Parathyroid adenoma (tissue), 2 donors: ENCODE results near the gene PRRG3.

Experiments used
- H2AFZ ChIP-seq: fragments of 300-600 bp; sonication (generic); one replicate; pipeline ENCODE4 v1.7.0; 2017; ENCODE audit warnings: antibody characterized with exemption, mild to moderate bottlenecking
- H3K27ac ChIP-seq: fragments of 300-600 bp; sonication (generic); one replicate; pipeline ENCODE4 v1.7.0; 2017
- H3K27me3 ChIP-seq: fragments of 300-600 bp; sonication (generic); one replicate; pipeline ENCODE4 v1.7.0; 2017; ENCODE audit warnings: low read length; ENCODE audit not compliant: control insufficient read depth, insufficient read depth
- H3K36me3 ChIP-seq: fragments of 300-600 bp; sonication (generic); one replicate; pipeline ENCODE4 v1.7.0; 2017; ENCODE audit warnings: low read length; ENCODE audit not compliant: control insufficient read depth, insufficient read depth
- H3K4me1 ChIP-seq: fragments of 300-600 bp; sonication (generic); one replicate; pipeline ENCODE4 v1.7.0; 2017; ENCODE audit warnings: control low read depth
- H3K4me2 ChIP-seq: fragments of 300-600 bp; sonication (generic); one replicate; pipeline ENCODE4 v1.7.0; 2017; ENCODE audit warnings: low read length
- H3K4me3 ChIP-seq: fragments of 300-600 bp; sonication (generic); one replicate; pipeline ENCODE4 v1.7.0; 2017; ENCODE audit warnings: low read depth, low read length
- H3K79me2 ChIP-seq: fragments of 300-600 bp; sonication (generic); one replicate; pipeline ENCODE4 v1.7.0; 2017; ENCODE audit warnings: control low read depth
- H3K9ac ChIP-seq: fragments of 300-600 bp; sonication (generic); one replicate; pipeline ENCODE4 v1.7.0; 2017; ENCODE audit warnings: mild to moderate bottlenecking
- H3K9me3 ChIP-seq: fragments of 300-600 bp; sonication (generic); one replicate; pipeline ENCODE4 v1.7.0; 2017; ENCODE audit warnings: low read length; ENCODE audit not compliant: control insufficient read depth
- TF ChIP-seq, protein P1 (sequence below): fragments of 300-600 bp; sonication (generic); IDR thresholded peaks from one replicate; pipeline ENCODE4 v1.7.0; 2017; ENCODE audit warnings: antibody characterized with exemption, mild to moderate bottlenecking
- donor health status: primary hyperparathyroidism.

The PRRG3 gene

DNA sequence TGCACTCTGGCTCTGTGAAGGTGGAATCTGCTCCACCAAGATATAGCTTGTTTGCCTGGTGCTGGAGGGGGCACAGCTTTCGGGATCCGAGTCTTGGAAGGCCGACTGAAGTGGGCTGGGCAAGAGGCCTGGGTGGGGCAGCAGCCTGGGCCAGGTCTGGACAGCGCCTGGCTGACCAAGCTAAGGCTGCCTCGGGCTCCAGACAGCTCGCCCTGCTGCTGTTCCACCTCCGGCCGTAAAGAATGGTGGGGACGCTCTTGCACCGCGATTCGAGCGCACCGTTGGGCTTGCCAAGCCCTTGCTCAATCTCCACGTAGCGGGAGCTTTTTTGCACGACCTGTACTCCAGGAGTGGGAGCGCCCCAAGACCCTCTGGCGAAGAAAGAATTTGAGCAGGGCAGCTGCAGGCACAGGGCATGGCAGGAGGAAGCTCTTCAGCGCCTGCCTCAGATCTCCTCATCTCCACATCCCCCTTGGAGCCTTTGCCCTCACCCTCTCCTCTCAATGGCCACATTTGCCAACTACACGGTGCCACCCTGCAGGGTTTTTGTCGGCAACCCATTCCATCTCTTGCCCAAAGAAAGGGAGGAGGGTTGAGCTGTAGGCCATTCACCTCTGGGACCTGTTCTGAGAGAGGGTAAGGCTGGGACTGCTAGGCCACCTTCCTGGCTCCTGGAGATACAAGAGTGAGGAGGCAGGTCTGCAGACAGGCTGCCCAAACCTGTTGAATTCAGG is 58.2 kb downstream of the PRRG3 start:
- Histone ChIP-seq H3K4me1 (no peaks in the 10 kb centered on the region), H3K27me3 (no peaks in the 10 kb centered on the region), H3K4me2 (no peak overlapping the region), H3K4me3 (no peak overlapping the region), H2AFZ (no peak overlapping the region), H3K36me3 (no peaks in the 10 kb centered on the region), H3K79me2 (no peaks in the 10 kb centered on the region), H3K9ac (no peak overlapping the region), H3K27ac (no peak overlapping the region), H3K9me3 (no peaks in the 10 kb centered on the region)
- TF ChIP-seq, protein P1, sequence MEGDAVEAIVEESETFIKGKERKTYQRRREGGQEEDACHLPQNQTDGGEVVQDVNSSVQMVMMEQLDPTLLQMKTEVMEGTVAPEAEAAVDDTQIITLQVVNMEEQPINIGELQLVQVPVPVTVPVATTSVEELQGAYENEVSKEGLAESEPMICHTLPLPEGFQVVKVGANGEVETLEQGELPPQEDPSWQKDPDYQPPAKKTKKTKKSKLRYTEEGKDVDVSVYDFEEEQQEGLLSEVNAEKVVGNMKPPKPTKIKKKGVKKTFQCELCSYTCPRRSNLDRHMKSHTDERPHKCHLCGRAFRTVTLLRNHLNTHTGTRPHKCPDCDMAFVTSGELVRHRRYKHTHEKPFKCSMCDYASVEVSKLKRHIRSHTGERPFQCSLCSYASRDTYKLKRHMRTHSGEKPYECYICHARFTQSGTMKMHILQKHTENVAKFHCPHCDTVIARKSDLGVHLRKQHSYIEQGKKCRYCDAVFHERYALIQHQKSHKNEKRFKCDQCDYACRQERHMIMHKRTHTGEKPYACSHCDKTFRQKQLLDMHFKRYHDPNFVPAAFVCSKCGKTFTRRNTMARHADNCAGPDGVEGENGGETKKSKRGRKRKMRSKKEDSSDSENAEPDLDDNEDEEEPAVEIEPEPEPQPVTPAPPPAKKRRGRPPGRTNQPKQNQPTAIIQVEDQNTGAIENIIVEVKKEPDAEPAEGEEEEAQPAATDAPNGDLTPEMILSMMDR: peak; percentile 73

DNA sequence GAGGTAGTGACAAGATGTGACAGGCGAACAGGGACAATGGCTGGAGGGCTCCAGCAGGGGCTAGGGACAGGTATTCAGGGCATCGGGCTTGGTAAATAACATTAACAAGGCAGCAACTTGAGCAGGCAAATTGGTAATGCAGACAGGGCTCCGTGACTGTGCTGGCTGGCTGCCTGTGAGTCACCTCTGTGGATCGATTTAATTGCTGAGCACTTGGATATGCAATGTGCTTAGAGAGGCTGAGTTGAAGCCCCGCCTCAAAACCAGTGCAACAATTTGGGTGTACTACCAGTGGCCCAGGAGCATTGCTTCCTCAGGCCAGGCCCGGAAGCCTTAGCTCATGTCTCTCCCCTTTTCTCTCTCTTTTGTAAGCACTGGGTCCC is 58.8 kb downstream of the PRRG3 start:
- Histone ChIP-seq H2AFZ (no peak overlapping the region), H3K4me3 (no peak overlapping the region), H3K9ac (no peak overlapping the region), H3K27me3 (no peaks in the 10 kb centered on the region), H3K4me2 (no peak overlapping the region), H3K9me3 (no peaks in the 10 kb centered on the region), H3K79me2 (no peaks in the 10 kb centered on the region), H3K4me1 (no peaks in the 10 kb centered on the region), H3K36me3 (no peaks in the 10 kb centered on the region), H3K27ac (no peak overlapping the region)
- TF ChIP-seq, protein P1: no peak

- Histone ChIP-seq H3K27ac (no peak overlapping the region), H3K36me3 (no peaks in the 10 kb centered on the region)
Measured at GRCh38 chrX:151754641-151755215, 59.5 kb downstream of the PRRG3 start.

More at GRCh38 chrX:151754641-151755215, 59.5 kb downstream of the PRRG3 start:
- H3K4me2 ChIP-seq: no peak overlapping the region
- H3K4me1 ChIP-seq: no peaks in the 10 kb centered on the region
- TF ChIP-seq, protein P1: no peak
- H3K9ac ChIP-seq: no peak overlapping the region
- no peak overlapping the region for H2AFZ ChIP-seq
- no peaks in the 10 kb centered on the region for H3K9me3 ChIP-seq
- no peaks in the 10 kb centered on the region for H3K79me2 ChIP-seq
- no peaks in the 10 kb centered on the region for H3K27me3 ChIP-seq
- no peak overlapping the region for H3K4me3 ChIP-seq
